Measurements from ENCODE around the gene KCNQ1OT1. TPM values are rescaled to one million over a fixed set of nuclear protein-coding genes. Genes with fewer than 3 reads are reported as not detected.

The KCNQ1OT1 gene
- total and polyA plus RNA-seq, 7 donors, result 0.01 to 0.56 (median 0.30) TPM

- ATAC-seq (no peak), DNase-seq (no peak)
- WGBS, 3 donors, result 82 to 93% (median 88%) methylated on average over 5 of the region's 5 CpGs
- peaks cover 16% of the 10 kb centered on the region for H3K4me1 ChIP-seq
- peak overlapping the region; percentile 94 for H3K27ac ChIP-seq
- no peak for TF ChIP-seq CTCF (IDR thresholded peaks at IDR 0.05)
- no peaks in the 10 kb centered on the region for H3K27me3 ChIP-seq (ENCODE audit: insufficient read depth in 3 of 3, low read length in 2 of 3)
- no peaks in the 10 kb centered on the region for H3K9me3 ChIP-seq
- H3K36me3 ChIP-seq (ENCODE audit: insufficient read depth in 1 of 2, low read depth in 1 of 2), result no peaks in the 10 kb centered on the region
- H3K4me3 ChIP-seq, result no peak overlapping the region
- intact Hi-C loops (cut with DNase I), result loop anchor here in 1 of 2 donors (5.0 kb wide), 1 partner anchor 75 kb away; no protein-coding TSS in a partner anchor
Measured at GRCh38 chr11:2701898-2702434, 2.2 kb upstream of the KCNQ1OT1 start.

GRCh38 chr11:2701230-2701629 lies 1.4 kb upstream of the KCNQ1OT1 start:
- DNase-seq (peak in 1 of 2 donors; percentile 66), ATAC-seq (peak; percentile 21 to 53 (median 35))
- no peaks in the 10 kb centered on the region for H3K27me3 ChIP-seq (ENCODE audit: insufficient read depth in 3 of 3, low read length in 2 of 3)
- no peaks in the 10 kb centered on the region for H3K9me3 ChIP-seq
- peak overlapping the region; percentile 94 for H3K27ac ChIP-seq
- H3K4me1 ChIP-seq, result peaks cover 17% of the 10 kb centered on the region
- WGBS, 3 donors, result 65 to 79% (median 68%) methylated on average over 7 of the region's 7 CpGs
- no peak for TF ChIP-seq CTCF (IDR thresholded peaks at IDR 0.05)
- H3K4me3 ChIP-seq, result no peak overlapping the region
- H3K36me3 ChIP-seq (ENCODE audit: insufficient read depth in 1 of 2, low read depth in 1 of 2), result no peaks in the 10 kb centered on the region
- intact Hi-C loops (cut with DNase I), result loop anchor here in 1 of 2 donors (5.0 kb wide), 1 partner anchor 76 kb away; no protein-coding TSS in a partner anchor

- intact Hi-C loops (cut with DNase I), result loop anchor here in 1 of 2 donors (5.0 kb wide), 1 partner anchor 77 kb away; no protein-coding TSS in a partner anchor
- no peak for TF ChIP-seq CTCF (IDR thresholded peaks at IDR 0.05)
- WGBS, 3 donors, result 38 to 50% (median 44%) methylated on average over 38 to 52 of the region's 52 CpGs
- Histone ChIP-seq H3K4me1 (peaks cover 17% of the 10 kb centered on the region), H3K27me3 (ENCODE audit: insufficient read depth in 3 of 3, low read length in 2 of 3) (no peaks in the 10 kb centered on the region), H3K9me3 (no peaks in the 10 kb centered on the region), H3K36me3 (ENCODE audit: insufficient read depth in 1 of 2, low read depth in 1 of 2) (no peaks in the 10 kb centered on the region), H3K27ac (peak overlapping the region; percentile 94), H3K4me3 (peak overlapping the region; percentile 72)
- ATAC-seq (peak; percentile 59 to 72 (median 68)), DNase-seq (peak; percentile 81 to 86)
Measured at GRCh38 chr11:2700415-2701211, 819 bp upstream of the KCNQ1OT1 start.

- WGBS, 3 donors, result 40 to 74% (median 58%) methylated on average over 31 of the region's 31 CpGs
- no peaks in the 10 kb centered on the region for H3K36me3 ChIP-seq (ENCODE audit: insufficient read depth in 1 of 2, low read depth in 1 of 2)
- H3K27me3 ChIP-seq (ENCODE audit: insufficient read depth in 3 of 3, low read length in 2 of 3), result no peaks in the 10 kb centered on the region
- intact Hi-C loops (cut with DNase I), result loop anchor here in 1 of 2 donors (10.0 kb wide), 1 partner anchor 186 kb away; the partner anchor contains the start of gene CDKN1C
- DNase-seq (peak in 1 of 2 donors; percentile 67), ATAC-seq (peak; percentile 16 to 32 (median 24))
- H3K4me1 ChIP-seq, result peaks cover 17% of the 10 kb centered on the region
- H3K4me3 ChIP-seq, result peak overlapping the region; percentile 72
- no peak for TF ChIP-seq CTCF (IDR thresholded peaks at IDR 0.05)
- peak overlapping the region; percentile 94 for H3K27ac ChIP-seq
- H3K9me3 ChIP-seq, result no peaks in the 10 kb centered on the region
Measured at GRCh38 chr11:2699185-2699530, 636 bp downstream of the KCNQ1OT1 start.

Data from psoas muscle (tissue), 8 donors.